ENCODE measurements around the gene PIH1D1. TPM values are rescaled to one million over a fixed set of nuclear protein-coding genes. Genes with fewer than 3 reads are reported as not detected.

PIH1D1 gene
- total and polyA plus RNA-seq, 10 of the 15 experiments (the other 5 are each of a cell fraction or from before 2014, with no cell fraction given) = 16.1 to 153 (median 106) TPM

GRCh38 chr19:49420227-49420626, 31.4 kb downstream of the PIH1D1 start:
- Histone ChIP-seq H3K9me3 (replicated peaks; ENCODE audit: control insufficient read depth, insufficient read depth, low read length) (no peaks in the 10 kb centered on the region), H3K4me1 (ENCODE audit: control insufficient read depth, insufficient read depth, low read length) (peaks cover 7% of the 10 kb centered on the region; the same call in 1 of the 2 replicates), H2AFZ (ENCODE audit: control insufficient read depth, low read depth, low read length) (no peak overlapping the region), H3K4me2 (ENCODE audit: control insufficient read depth, insufficient read depth) (no peak overlapping the region), H3K36me3 (ENCODE audit: control insufficient read depth in 2 of 2, insufficient read depth in 2 of 2, low read length in 1 of 2) (no peaks in the 10 kb centered on the region), H3K79me2 (ENCODE audit: control insufficient read depth, insufficient read depth, low read length) (no peaks in the 10 kb centered on the region), H3K9ac (ENCODE audit: control insufficient read depth, insufficient read depth, low read length) (no peak overlapping the region), H3K27ac (ENCODE audit: control insufficient read depth, insufficient read depth) (no peak overlapping the region), H4K20me1 (ENCODE audit: control insufficient read depth, insufficient read depth) (no peaks in the 10 kb centered on the region), H3K27me3 (replicated peaks in 1 of 2; ENCODE audit: control insufficient read depth in 2 of 2, insufficient read depth in 2 of 2, low read length in 1 of 2) (peaks cover 16 to 31% of the 10 kb centered on the region in 2 experiments), H3K4me3 (no peak overlapping the region)
- BruUV-seq (replicated peaks) = no TSS peak
- FAIRE-seq = no peak
- in situ Hi-C loops (cut with MboI) = no loop called here
- ChIA-PET RAD21 (ENCODE audit: unreplicated experiment) (interaction anchor here (1.7 kb wide), 1 partner anchor 17 kb away, joined by 5 read pairs; no protein-coding TSS in a partner anchor), CTCF (interaction anchor here (0.5 to 1.4 kb wide), 3 partner anchors 9 to 88 kb away, joined by 3 to 4 read pairs (median 4); no protein-coding TSS in a partner anchor), POLR2A (interaction anchor here (0.5 kb wide), 1 partner anchor 441 kb away, joined by 4 read pairs; no protein-coding TSS in a partner anchor), SMC1A (ENCODE audit: uncharacterized antibody, unreplicated experiment) (interaction anchor here (0.7 to 1.4 kb wide), 5 partner anchors 19 to 85 kb away, joined by 3 to 4 read pairs (median 3); partner anchors contain the start of gene CD37)
- 53% methylated on average over 2 of the region's 2 CpGs for WGBS (ENCODE audit: insufficient coverage, insufficient replicate concordance, low lambda C conversion rate, missing lambda C conversion rate)
- TF ChIP-seq MEF2B (IDR thresholded peaks at IDR 0.05; ENCODE audit: partially characterized antibody, poor library complexity, severe bottlenecking) (no peak), RELA (IDR thresholded peaks at IDR 0.05; ENCODE audit: borderline replicate concordance, partially characterized antibody) (no peak), BMI1 (IDR thresholded peaks at IDR 0.05; ENCODE audit: borderline replicate concordance) (no peak), RB1 (IDR thresholded peaks at IDR 0.05; ENCODE audit: borderline replicate concordance) (no peak), HDAC2 (IDR thresholded peaks at IDR 0.05) (no peak), PKNOX1 (IDR thresholded peaks at IDR 0.05) (no peak), IRF4 (IDR thresholded peaks at IDR 0.05; ENCODE audit: low read depth, low read length) (no peak), HDGF (IDR thresholded peaks at IDR 0.05) (no peak), SRF (IDR thresholded peaks at IDR 0.05; ENCODE audit: low read depth in 2 of 2, low read length in 2 of 2) (no peak), POLR2A (IDR thresholded peaks at IDR 0.05; ENCODE audit: low read depth, low read length) (no peak), ZNF274 (IDR thresholded peaks at IDR 0.05; ENCODE audit: insufficient read depth, insufficient read length) (no peak), ZBTB40 (IDR thresholded peaks at IDR 0.05; ENCODE audit: borderline replicate concordance) (no peak), EP300 (IDR thresholded peaks at IDR 0.05; ENCODE audit: borderline replicate concordance in 1 of 2, control insufficient read depth in 1 of 2, low read depth in 2 of 2, low read length in 2 of 2) (no peak), NR2C1 (IDR thresholded peaks at IDR 0.05) (no peak), YY1 (IDR thresholded peaks at IDR 0.05; ENCODE audit: low read depth, low read length) (no peak), NRF1 (conservative IDR thresholded peaks at IDR 0.05; ENCODE audit: low read depth, low read length) (no peak), USF2 (IDR thresholded peaks at IDR 0.05; ENCODE audit: borderline replicate concordance, low read depth, low read length) (no peak), WRNIP1 (IDR thresholded peaks at IDR 0.05; ENCODE audit: borderline replicate concordance, low read depth, low read length) (no peak)
- no peak for ATAC-seq
- intact Hi-C loops (cut with micrococcal nuclease; ENCODE audit: unreplicated experiment) = no loop called here
- DNase-seq (ENCODE audit: low read depth, low spot score) = no peak
